ENCODE results near the gene TMEM63A.

DNA sequence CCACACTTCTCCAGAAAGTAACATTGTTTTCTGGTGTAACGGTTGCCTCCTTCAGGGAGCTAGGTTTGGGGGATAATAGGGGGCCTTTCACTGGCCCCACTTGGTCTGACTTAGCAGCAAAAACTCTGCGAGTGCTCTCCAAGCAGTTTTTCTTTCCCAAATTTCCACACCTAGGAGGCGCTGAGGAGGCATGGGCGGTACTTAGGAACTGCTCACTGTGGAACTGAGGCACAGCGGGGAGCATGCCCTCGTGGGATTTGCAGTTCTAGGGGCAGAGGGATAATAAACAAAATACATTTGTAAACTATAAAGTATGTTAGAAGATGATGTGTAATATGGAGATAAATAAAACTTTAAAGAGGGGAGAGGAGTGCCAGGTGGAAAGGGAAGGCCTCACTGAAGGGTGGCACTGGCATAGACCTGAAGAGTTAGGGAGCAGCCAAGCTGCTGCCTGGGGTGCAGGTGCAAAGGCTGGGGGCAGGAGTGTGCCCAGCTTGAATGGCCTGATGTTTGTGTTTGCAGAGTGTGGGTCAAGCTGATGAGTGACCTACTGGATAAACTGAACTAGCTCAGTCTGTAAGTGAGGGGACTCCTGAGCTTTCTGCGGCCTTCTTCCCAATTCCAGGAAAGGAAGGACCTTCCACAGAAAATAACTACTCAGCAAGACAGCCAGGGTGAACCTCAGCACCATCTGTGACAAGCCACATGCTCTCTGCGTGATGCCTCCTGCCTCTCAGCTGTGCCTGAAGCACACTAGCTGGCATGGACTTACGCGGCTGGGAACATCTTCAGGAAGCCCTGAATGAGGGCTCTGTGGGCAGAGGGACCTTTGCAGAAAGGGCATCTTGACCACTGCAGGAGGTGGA lies 70.3 kb downstream of the TMEM63A start:
- no peak for TF ChIP-seq TCF12 (IDR thresholded peaks at IDR 0.05; ENCODE audit: low read depth, low read length)
- TF ChIP-seq, protein P1, sequence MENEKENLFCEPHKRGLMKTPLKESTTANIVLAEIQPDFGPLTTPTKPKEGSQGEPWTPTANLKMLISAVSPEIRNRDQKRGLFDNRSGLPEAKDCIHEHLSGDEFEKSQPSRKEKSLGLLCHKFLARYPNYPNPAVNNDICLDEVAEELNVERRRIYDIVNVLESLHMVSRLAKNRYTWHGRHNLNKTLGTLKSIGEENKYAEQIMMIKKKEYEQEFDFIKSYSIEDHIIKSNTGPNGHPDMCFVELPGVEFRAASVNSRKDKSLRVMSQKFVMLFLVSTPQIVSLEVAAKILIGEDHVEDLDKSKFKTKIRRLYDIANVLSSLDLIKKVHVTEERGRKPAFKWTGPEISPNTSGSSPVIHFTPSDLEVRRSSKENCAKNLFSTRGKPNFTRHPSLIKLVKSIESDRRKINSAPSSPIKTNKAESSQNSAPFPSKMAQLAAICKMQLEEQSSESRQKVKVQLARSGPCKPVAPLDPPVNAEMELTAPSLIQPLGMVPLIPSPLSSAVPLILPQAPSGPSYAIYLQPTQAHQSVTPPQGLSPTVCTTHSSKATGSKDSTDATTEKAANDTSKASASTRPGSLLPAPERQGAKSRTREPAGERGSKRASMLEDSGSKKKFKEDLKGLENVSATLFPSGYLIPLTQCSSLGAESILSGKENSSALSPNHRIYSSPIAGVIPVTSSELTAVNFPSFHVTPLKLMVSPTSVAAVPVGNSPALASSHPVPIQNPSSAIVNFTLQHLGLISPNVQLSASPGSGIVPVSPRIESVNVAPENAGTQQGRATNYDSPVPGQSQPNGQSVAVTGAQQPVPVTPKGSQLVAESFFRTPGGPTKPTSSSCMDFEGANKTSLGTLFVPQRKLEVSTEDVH (IDR thresholded peaks at IDR 0.05; ENCODE audit: low read depth, partially characterized antibody): no peak
- TF ChIP-seq, protein P2, sequence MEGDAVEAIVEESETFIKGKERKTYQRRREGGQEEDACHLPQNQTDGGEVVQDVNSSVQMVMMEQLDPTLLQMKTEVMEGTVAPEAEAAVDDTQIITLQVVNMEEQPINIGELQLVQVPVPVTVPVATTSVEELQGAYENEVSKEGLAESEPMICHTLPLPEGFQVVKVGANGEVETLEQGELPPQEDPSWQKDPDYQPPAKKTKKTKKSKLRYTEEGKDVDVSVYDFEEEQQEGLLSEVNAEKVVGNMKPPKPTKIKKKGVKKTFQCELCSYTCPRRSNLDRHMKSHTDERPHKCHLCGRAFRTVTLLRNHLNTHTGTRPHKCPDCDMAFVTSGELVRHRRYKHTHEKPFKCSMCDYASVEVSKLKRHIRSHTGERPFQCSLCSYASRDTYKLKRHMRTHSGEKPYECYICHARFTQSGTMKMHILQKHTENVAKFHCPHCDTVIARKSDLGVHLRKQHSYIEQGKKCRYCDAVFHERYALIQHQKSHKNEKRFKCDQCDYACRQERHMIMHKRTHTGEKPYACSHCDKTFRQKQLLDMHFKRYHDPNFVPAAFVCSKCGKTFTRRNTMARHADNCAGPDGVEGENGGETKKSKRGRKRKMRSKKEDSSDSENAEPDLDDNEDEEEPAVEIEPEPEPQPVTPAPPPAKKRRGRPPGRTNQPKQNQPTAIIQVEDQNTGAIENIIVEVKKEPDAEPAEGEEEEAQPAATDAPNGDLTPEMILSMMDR (IDR thresholded peaks at IDR 0.05 in 2 of 3, conservative IDR thresholded peaks at IDR 0.05 in 1 of 3; ENCODE audit: control insufficient read depth in 2 of 3, extremely low read depth in 1 of 3, insufficient read depth in 1 of 3, low read depth in 3 of 3, low read length in 3 of 3): no peak
- TF ChIP-seq HDAC6 (IDR thresholded peaks at IDR 0.05; ENCODE audit: unreplicated experiment): no peak
- TF ChIP-seq, protein P3, sequence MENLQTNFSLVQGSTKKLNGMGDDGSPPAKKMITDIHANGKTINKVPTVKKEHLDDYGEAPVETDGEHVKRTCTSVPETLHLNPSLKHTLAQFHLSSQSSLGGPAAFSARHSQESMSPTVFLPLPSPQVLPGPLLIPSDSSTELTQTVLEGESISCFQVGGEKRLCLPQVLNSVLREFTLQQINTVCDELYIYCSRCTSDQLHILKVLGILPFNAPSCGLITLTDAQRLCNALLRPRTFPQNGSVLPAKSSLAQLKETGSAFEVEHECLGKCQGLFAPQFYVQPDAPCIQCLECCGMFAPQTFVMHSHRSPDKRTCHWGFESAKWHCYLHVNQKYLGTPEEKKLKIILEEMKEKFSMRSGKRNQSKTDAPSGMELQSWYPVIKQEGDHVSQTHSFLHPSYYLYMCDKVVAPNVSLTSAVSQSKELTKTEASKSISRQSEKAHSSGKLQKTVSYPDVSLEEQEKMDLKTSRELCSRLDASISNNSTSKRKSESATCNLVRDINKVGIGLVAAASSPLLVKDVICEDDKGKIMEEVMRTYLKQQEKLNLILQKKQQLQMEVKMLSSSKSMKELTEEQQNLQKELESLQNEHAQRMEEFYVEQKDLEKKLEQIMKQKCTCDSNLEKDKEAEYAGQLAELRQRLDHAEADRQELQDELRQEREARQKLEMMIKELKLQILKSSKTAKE (IDR thresholded peaks at IDR 0.05; ENCODE audit: low read depth, poor library complexity, severe bottlenecking): no peak
- TF ChIP-seq CREM (IDR thresholded peaks at IDR 0.05; ENCODE audit: low read depth): no peak
- TF ChIP-seq SIN3A (IDR thresholded peaks at IDR 0.05; ENCODE audit: low read depth, low read length): no peak
- TF ChIP-seq NR2C1 (IDR thresholded peaks at IDR 0.05): no peak
- no peak for TF ChIP-seq PAX8 (IDR thresholded peaks at IDR 0.05)
